ENCODE data around the gene DMWD.
A peak's percentile ranks its signal among the peaks of the same experiment; 100 is the strongest.

Gene DMWD

GRCh38 chr19:45773384-45773783, 19.3 kb downstream of the DMWD start:
- H3K9me3 ChIP-seq (replicated peaks; ENCODE audit: low read length), result no peaks in the 10 kb centered on the region
- no peak overlapping the region for H3K4me2 ChIP-seq (ENCODE audit: low read length)
- no peak overlapping the region for H3K4me3 ChIP-seq (ENCODE audit: low read length)
- H3K36me3 ChIP-seq (ENCODE audit: insufficient read depth, low read length), result peaks cover 30% of the 10 kb centered on the region
- no peak overlapping the region for H3K9ac ChIP-seq (ENCODE audit: low read depth, low read length)
- peaks cover 14% of the 10 kb centered on the region for H3K4me1 ChIP-seq (ENCODE audit: control insufficient read depth, insufficient read depth, low read length)
- H3K27me3 ChIP-seq (ENCODE audit: control insufficient read depth, insufficient read depth, low read length), result no peaks in the 10 kb centered on the region

GRCh38 chr19:45772912-45773311, 19.7 kb downstream of the DMWD start:
- H3K4me3 ChIP-seq (ENCODE audit: low read length), result no peak overlapping the region
- H3K9me3 ChIP-seq (replicated peaks; ENCODE audit: low read length), result no peaks in the 10 kb centered on the region
- H3K27me3 ChIP-seq (ENCODE audit: control insufficient read depth, insufficient read depth, low read length), result no peaks in the 10 kb centered on the region
- H3K9ac ChIP-seq (ENCODE audit: low read depth, low read length), result no peak overlapping the region
- H3K4me2 ChIP-seq (ENCODE audit: low read length), result no peak overlapping the region
- H3K36me3 ChIP-seq (ENCODE audit: insufficient read depth, low read length), result peaks cover 25% of the 10 kb centered on the region
- H3K4me1 ChIP-seq (ENCODE audit: control insufficient read depth, insufficient read depth, low read length), result peaks cover 14% of the 10 kb centered on the region

GRCh38 chr19:45772130-45772840, 20.4 kb downstream of the DMWD start:
- Histone ChIP-seq H3K36me3 (ENCODE audit: insufficient read depth, low read length) (peaks cover 19% of the 10 kb centered on the region), H3K4me2 (ENCODE audit: low read length) (no peak overlapping the region), H3K4me1 (ENCODE audit: control insufficient read depth, insufficient read depth, low read length) (peaks cover 14% of the 10 kb centered on the region), H3K27me3 (ENCODE audit: control insufficient read depth, insufficient read depth, low read length) (no peaks in the 10 kb centered on the region), H3K4me3 (ENCODE audit: low read length) (no peak overlapping the region), H3K9me3 (replicated peaks; ENCODE audit: low read length) (no peaks in the 10 kb centered on the region), H3K9ac (ENCODE audit: low read depth, low read length) (no peak overlapping the region)

GRCh38 chr19:45771311-45771933, 21.2 kb downstream of the DMWD start:
- no peak overlapping the region for H3K9ac ChIP-seq (ENCODE audit: low read depth, low read length)
- H3K27me3 ChIP-seq (ENCODE audit: control insufficient read depth, insufficient read depth, low read length), result no peaks in the 10 kb centered on the region
- no peak overlapping the region for H3K4me3 ChIP-seq (ENCODE audit: low read length)

DNA sequence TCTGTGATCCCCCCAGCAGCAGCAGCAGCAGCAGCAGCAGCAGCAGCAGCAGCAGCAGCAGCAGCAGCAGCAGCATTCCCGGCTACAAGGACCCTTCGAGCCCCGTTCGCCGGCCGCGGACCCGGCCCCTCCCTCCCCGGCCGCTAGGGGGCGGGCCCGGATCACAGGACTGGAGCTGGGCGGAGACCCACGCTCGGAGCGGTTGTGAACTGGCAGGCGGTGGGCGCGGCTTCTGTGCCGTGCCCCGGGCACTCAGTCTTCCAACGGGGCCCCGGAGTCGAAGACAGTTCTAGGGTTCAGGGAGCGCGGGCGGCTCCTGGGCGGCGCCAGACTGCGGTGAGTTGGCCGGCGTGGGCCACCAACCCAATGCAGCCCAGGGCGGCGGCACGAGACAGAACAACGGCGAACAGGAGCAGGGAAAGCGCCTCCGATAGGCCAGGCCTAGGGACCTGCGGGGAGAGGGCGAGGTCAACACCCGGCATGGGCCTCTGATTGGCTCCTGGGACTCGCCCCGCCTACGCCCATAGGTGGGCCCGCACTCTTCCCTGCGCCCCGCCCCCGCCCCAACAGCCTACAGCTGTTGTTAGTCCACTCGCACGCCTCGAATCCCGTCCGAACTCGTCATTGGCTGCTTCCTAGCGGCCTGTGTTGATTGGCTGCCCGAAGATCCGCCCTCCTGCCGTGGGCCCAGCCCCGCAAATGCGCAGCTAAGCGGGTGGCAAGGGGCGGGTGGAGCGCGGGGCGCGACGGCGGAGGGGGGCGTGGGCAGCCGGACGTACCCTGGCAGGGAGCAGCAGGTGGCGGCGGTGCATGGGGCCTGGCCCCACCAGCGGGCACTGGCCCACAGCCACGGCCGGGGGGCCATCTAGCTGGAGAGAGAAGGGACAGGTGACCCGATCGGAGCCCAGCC, 22.2 kb downstream of the DMWD start:
- H3K4me2 ChIP-seq (ENCODE audit: low read length), result peak overlapping the region; percentile 96
- peak overlapping the region; percentile 72 for H3K9ac ChIP-seq (ENCODE audit: low read depth, low read length)
- H3K4me3 ChIP-seq (ENCODE audit: low read length), result peak overlapping the region; percentile 71
- H3K9me3 ChIP-seq (replicated peaks; ENCODE audit: low read length), result no peaks in the 10 kb centered on the region
- peaks cover 26% of the 10 kb centered on the region for H3K4me1 ChIP-seq (ENCODE audit: control insufficient read depth, insufficient read depth, low read length)
- H3K36me3 ChIP-seq (ENCODE audit: insufficient read depth, low read length), result peaks cover 10% of the 10 kb centered on the region
- no peaks in the 10 kb centered on the region for H3K27me3 ChIP-seq (ENCODE audit: control insufficient read depth, insufficient read depth, low read length)

More at GRCh38 chr19:45771311-45771933, 21.2 kb downstream of the DMWD start:
- H3K9me3 ChIP-seq (replicated peaks; ENCODE audit: low read length), result no peaks in the 10 kb centered on the region
- peaks cover 22% of the 10 kb centered on the region for H3K4me1 ChIP-seq (ENCODE audit: control insufficient read depth, insufficient read depth, low read length)
- H3K36me3 ChIP-seq (ENCODE audit: insufficient read depth, low read length), result peaks cover 11% of the 10 kb centered on the region
- H3K4me2 ChIP-seq (ENCODE audit: low read length), result peak overlapping the region; percentile 96

- peaks cover 9% of the 10 kb centered on the region for H3K36me3 ChIP-seq (ENCODE audit: insufficient read depth, low read length)
- peaks cover 26% of the 10 kb centered on the region for H3K4me1 ChIP-seq (ENCODE audit: control insufficient read depth, insufficient read depth, low read length)
- no peaks in the 10 kb centered on the region for H3K9me3 ChIP-seq (replicated peaks; ENCODE audit: low read length)
- peak overlapping the region; percentile 71 for H3K4me3 ChIP-seq (ENCODE audit: low read length)
- H3K27me3 ChIP-seq (ENCODE audit: control insufficient read depth, insufficient read depth, low read length), result no peaks in the 10 kb centered on the region
- peak overlapping the region; percentile 96 for H3K4me2 ChIP-seq (ENCODE audit: low read length)
- H3K9ac ChIP-seq (ENCODE audit: low read depth, low read length), result peak overlapping the region; percentile 72
These were observed 22.8 kb downstream of the DMWD start for GRCh38 chr19:45769821-45770191.

- Histone ChIP-seq H3K4me1 (ENCODE audit: control insufficient read depth, insufficient read depth, low read length) (peaks cover 26% of the 10 kb centered on the region), H3K27me3 (ENCODE audit: control insufficient read depth, insufficient read depth, low read length) (no peaks in the 10 kb centered on the region), H3K9ac (ENCODE audit: low read depth, low read length) (peak within 1 kb of the TSS; percentile 82)
These were observed 23.5 kb downstream of the DMWD start, which contains the start of gene SIX5 for GRCh38 chr19:45768984-45769782. Gene SIX5 (minus strand): TSS chr19:45769252. CDS start chr19:45768844, 408 bp downstream.

GRCh38 chr19:45768655-45768983, 24.0 kb downstream of the DMWD start:
- peaks cover 26% of the 10 kb centered on the region for H3K4me1 ChIP-seq (ENCODE audit: control insufficient read depth, insufficient read depth, low read length)
- H3K27me3 ChIP-seq (ENCODE audit: control insufficient read depth, insufficient read depth, low read length), result peaks cover 3% of the 10 kb centered on the region
- peaks cover 3% of the 10 kb centered on the region for H3K36me3 ChIP-seq (ENCODE audit: insufficient read depth, low read length)
- peak overlapping the region; percentile 96 for H3K4me2 ChIP-seq (ENCODE audit: low read length)
- H3K4me3 ChIP-seq (ENCODE audit: low read length), result peak overlapping the region; percentile 77
- peak overlapping the region; percentile 82 for H3K9ac ChIP-seq (ENCODE audit: low read depth, low read length)
- H3K9me3 ChIP-seq (replicated peaks; ENCODE audit: low read length), result no peaks in the 10 kb centered on the region

More at GRCh38 chr19:45768984-45769782, 23.5 kb downstream of the DMWD start, which contains the start of gene SIX5:
- Histone ChIP-seq H3K9me3 (replicated peaks; ENCODE audit: low read length) (no peaks in the 10 kb centered on the region), H3K4me3 (ENCODE audit: low read length) (peak within 1 kb of the TSS; percentile 77), H3K4me2 (ENCODE audit: low read length) (peak within 1 kb of the TSS; percentile 96), H3K36me3 (ENCODE audit: insufficient read depth, low read length) (peaks cover 4% of the 10 kb centered on the region)

- Histone ChIP-seq H3K36me3 (ENCODE audit: insufficient read depth, low read length) (no peaks in the 10 kb centered on the region), H3K4me1 (ENCODE audit: control insufficient read depth, insufficient read depth, low read length) (peaks cover 26% of the 10 kb centered on the region), H3K9ac (ENCODE audit: low read depth, low read length) (peak overlapping the region; percentile 82), H3K9me3 (replicated peaks; ENCODE audit: low read length) (no peaks in the 10 kb centered on the region), H3K4me3 (ENCODE audit: low read length) (peak overlapping the region; percentile 77), H3K27me3 (ENCODE audit: control insufficient read depth, insufficient read depth, low read length) (peaks cover 3% of the 10 kb centered on the region), H3K4me2 (ENCODE audit: low read length) (peak overlapping the region; percentile 96)
These were observed 24.6 kb downstream of the DMWD start for GRCh38 chr19:45767881-45768654.

GRCh38 chr19:45767410-45767880, 25.2 kb downstream of the DMWD start:
- Histone ChIP-seq H3K4me1 (ENCODE audit: control insufficient read depth, insufficient read depth, low read length) (peaks cover 26% of the 10 kb centered on the region), H3K9ac (ENCODE audit: low read depth, low read length) (peak overlapping the region; percentile 82), H3K9me3 (replicated peaks; ENCODE audit: low read length) (no peaks in the 10 kb centered on the region), H3K27me3 (ENCODE audit: control insufficient read depth, insufficient read depth, low read length) (peaks cover 3% of the 10 kb centered on the region), H3K4me3 (ENCODE audit: low read length) (peak overlapping the region; percentile 77), H3K4me2 (ENCODE audit: low read length) (peak overlapping the region; percentile 96), H3K36me3 (ENCODE audit: insufficient read depth, low read length) (no peaks in the 10 kb centered on the region)
